ENCODE measurements around the gene NAT14. TPM values are rescaled to one million over a fixed set of nuclear protein-coding genes. Genes with fewer than 3 reads are reported as not detected.
"Not testable (repeated sequence)": the region's sequence is repeated elsewhere in the genome, so short reads cannot be mapped to it uniquely, and the experiment has no call there.

The NAT14 gene
- total RNA-seq, 1 donor from 2014 or later, result 11.4 TPM

- intact Hi-C loops (cut with micrococcal nuclease), result no loop called here
Measured at GRCh38 chr19:55486043-55486970, 1.3 kb downstream of the NAT14 start.

GRCh38 chr19:55486971-55487923 lies 2.3 kb downstream of the NAT14 start:
- intact Hi-C loops (cut with micrococcal nuclease), result no loop called here

GRCh38 chr19:55487924-55488687 lies 3.1 kb downstream of the NAT14 start, which contains the start of gene SSC5D:
TSS of gene SSC5D (plus strand) at chr19:55488436. CDS start at chr19:55488590, 154 bp downstream.
- intact Hi-C loops (cut with micrococcal nuclease), result no loop called here

GRCh38 chr19:55488986-55489710 lies 4.2 kb downstream of the NAT14 start:
- intact Hi-C loops (cut with micrococcal nuclease), result no loop called here

GRCh38 chr19:55489711-55490477 lies 4.9 kb downstream of the NAT14 start:
- intact Hi-C loops (cut with micrococcal nuclease), result no loop called here

- intact Hi-C loops (cut with micrococcal nuclease), result no loop called here
Measured at GRCh38 chr19:55490478-55491432, 5.8 kb downstream of the NAT14 start.

GRCh38 chr19:55491546-55492360 lies 6.8 kb downstream of the NAT14 start:
- intact Hi-C loops (cut with micrococcal nuclease), result no loop called here

- intact Hi-C loops (cut with micrococcal nuclease), result no loop called here
Measured at GRCh38 chr19:55492362-55492944, 7.5 kb downstream of the NAT14 start.

- intact Hi-C loops (cut with micrococcal nuclease), result no loop called here
Measured at GRCh38 chr19:55493052-55493644, 8.2 kb downstream of the NAT14 start.

GRCh38 chr19:55493645-55494171 lies 8.7 kb downstream of the NAT14 start:
- intact Hi-C loops (cut with micrococcal nuclease), result no loop called here

GRCh38 chr19:55494172-55494761 lies 9.3 kb downstream of the NAT14 start:
- intact Hi-C loops (cut with micrococcal nuclease), result no loop called here

- intact Hi-C loops (cut with micrococcal nuclease), result no loop called here
Measured at GRCh38 chr19:55495646-55496349, 10.8 kb downstream of the NAT14 start.

- intact Hi-C loops (cut with micrococcal nuclease), result not testable (repeated sequence)
Measured at GRCh38 chr19:55496820-55497219, 11.8 kb downstream of the NAT14 start.

- intact Hi-C loops (cut with micrococcal nuclease), result no loop called here
Measured at GRCh38 chr19:55497763-55498162, 12.8 kb downstream of the NAT14 start.

GRCh38 chr19:55498246-55498840 lies 13.4 kb downstream of the NAT14 start:
- intact Hi-C loops (cut with micrococcal nuclease), result no loop called here

Measured in T-helper 1 cell treated with Interleukin-12 subunit alpha and Interleukin-12 subunit beta and Interleukin-4 antibody, amounts not matched to agents 30 ng/mL and 1 ng/mL, for 36 hours (primary cell).